Measurements from ENCODE around the gene OR4D9.

OR4D9 gene

DNA sequence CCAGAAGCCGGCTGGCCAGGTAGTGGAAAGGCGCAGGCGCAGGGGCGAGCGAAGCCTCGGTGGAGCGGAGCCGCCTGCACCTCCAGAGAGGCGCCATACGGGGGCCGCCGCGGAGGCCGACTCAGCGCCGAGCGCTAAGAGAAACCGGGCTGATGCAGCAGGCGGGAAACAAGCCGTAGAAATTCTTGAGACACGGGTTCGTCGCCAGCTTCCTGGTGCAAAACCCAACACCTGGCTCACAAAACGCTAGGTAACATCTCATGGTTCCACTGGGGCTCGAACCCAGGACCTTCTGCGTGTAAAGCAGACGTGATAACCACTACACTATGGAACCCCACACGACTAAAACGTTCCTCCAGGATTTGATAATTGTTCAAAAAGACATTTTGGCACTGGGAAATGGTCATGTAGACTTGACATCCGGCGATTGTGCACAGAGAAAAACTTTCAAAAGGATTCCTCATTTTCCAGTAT, 39.1 kb downstream of the OR4D9 start:
- TF ChIP-seq CREB1 (IDR thresholded peaks at IDR 0.05; ENCODE audit: low read depth) (no peak), TAF1 (IDR thresholded peaks at IDR 0.05; ENCODE audit: low read depth) (peak; percentile 30; the same call in 1 of the 2 replicates), REST (IDR thresholded peaks at IDR 0.05; ENCODE audit: low read depth) (no peak), TEAD4 (IDR thresholded peaks at IDR 0.05) (peak; percentile 87), ZBTB7A (IDR thresholded peaks at IDR 0.05; ENCODE audit: low read depth) (no peak), EP300 (IDR thresholded peaks at IDR 0.05; ENCODE audit: borderline replicate concordance) (no peak), TCF12 (IDR thresholded peaks at IDR 0.05; ENCODE audit: low read depth) (peak; percentile 58), EGR1 (IDR thresholded peaks at IDR 0.05) (no peak), FOXM1 (IDR thresholded peaks at IDR 0.05; ENCODE audit: borderline replicate concordance, low read depth) (no peak), YY1 (IDR thresholded peaks at IDR 0.05; ENCODE audit: low read depth) (peak; percentile 54; the same call in 1 of the 2 replicates), NFIC (IDR thresholded peaks at IDR 0.05) (peak; percentile 41), CEBPB (IDR thresholded peaks at IDR 0.05) (no peak; the same call in 1 of the 2 replicates), RAD21 (IDR thresholded peaks at IDR 0.05; ENCODE audit: low read depth) (no peak)
- TF ChIP-seq, protein P1, sequence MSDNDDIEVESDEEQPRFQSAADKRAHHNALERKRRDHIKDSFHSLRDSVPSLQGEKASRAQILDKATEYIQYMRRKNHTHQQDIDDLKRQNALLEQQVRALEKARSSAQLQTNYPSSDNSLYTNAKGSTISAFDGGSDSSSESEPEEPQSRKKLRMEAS (IDR thresholded peaks at IDR 0.05): peak; percentile 62
- TF ChIP-seq, protein P2, sequence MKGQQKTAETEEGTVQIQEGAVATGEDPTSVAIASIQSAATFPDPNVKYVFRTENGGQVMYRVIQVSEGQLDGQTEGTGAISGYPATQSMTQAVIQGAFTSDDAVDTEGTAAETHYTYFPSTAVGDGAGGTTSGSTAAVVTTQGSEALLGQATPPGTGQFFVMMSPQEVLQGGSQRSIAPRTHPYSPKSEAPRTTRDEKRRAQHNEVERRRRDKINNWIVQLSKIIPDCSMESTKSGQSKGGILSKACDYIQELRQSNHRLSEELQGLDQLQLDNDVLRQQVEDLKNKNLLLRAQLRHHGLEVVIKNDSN (IDR thresholded peaks at IDR 0.05): peak; percentile 51; the same call in 1 of the 2 replicates

- TF ChIP-seq, protein P1 (IDR thresholded peaks at IDR 0.05): peak; percentile 90
- TF ChIP-seq NFIC (IDR thresholded peaks at IDR 0.05): no peak
- no peak; the same call in 1 of the 2 replicates for TF ChIP-seq FOXM1 (IDR thresholded peaks at IDR 0.05; ENCODE audit: borderline replicate concordance, low read depth)
- TF ChIP-seq CEBPB (IDR thresholded peaks at IDR 0.05): peak; percentile 72
- no peak for TF ChIP-seq REST (IDR thresholded peaks at IDR 0.05; ENCODE audit: low read depth)
- TF ChIP-seq EP300 (IDR thresholded peaks at IDR 0.05; ENCODE audit: borderline replicate concordance): no peak
- TF ChIP-seq, protein P2 (IDR thresholded peaks at IDR 0.05): peak; percentile 33
- TF ChIP-seq TCF12 (IDR thresholded peaks at IDR 0.05; ENCODE audit: low read depth): no peak; the same call in 1 of the 2 replicates
- 0 out of 2 replicates have a peak, but pooled peaks have one; percentile 1 for TF ChIP-seq CREB1 (IDR thresholded peaks at IDR 0.05; ENCODE audit: low read depth)
- TF ChIP-seq TEAD4 (IDR thresholded peaks at IDR 0.05): peak; percentile 83
- no peak for TF ChIP-seq RAD21 (IDR thresholded peaks at IDR 0.05; ENCODE audit: low read depth)
- no peak for TF ChIP-seq TAF1 (IDR thresholded peaks at IDR 0.05; ENCODE audit: low read depth)
- TF ChIP-seq EGR1 (IDR thresholded peaks at IDR 0.05): no peak
- peak; percentile 50 for TF ChIP-seq YY1 (IDR thresholded peaks at IDR 0.05; ENCODE audit: low read depth)
- TF ChIP-seq ZBTB7A (IDR thresholded peaks at IDR 0.05; ENCODE audit: low read depth): no peak
Measured at GRCh38 chr11:59550842-59551658, 39.7 kb downstream of the OR4D9 start.

DNA sequence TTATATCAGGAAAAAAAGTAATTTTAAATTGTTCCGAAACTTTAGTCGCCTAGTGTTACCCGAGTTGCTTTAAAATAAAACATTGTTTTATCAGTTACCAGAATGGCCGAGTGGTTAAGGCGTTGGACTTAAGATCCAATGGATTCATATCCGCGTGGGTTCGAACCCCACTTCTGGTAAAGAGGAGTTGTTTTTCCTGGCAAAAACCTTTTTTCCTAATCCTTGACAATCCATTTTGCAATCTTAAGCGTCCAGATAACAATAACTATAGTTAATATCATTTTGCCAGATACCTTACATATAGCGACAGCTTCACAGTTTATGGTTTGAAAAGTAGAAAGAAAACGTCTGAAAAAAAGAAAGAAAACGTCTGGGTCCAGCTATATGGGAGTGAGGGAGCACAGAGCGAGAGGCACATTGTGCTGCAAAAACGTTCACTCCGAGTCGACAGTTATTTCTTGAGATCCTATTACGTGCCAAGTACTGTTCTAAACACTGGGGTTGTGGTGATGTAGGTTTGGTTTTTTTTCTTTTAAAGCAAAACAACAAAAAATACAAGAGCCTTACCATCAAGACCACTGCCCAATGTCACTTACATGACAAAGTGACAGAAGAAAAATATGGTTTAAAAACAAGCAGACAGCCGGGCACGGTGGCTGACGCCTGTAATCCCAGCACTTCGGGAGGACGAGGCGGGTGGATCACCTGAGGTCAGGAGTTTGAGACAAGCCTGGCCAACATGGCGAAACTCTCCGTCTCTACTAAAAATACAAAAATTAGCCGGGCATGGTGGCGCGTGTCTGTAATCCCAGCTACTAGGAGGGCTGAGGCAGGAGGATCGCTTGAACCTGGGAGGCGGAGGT, 40.6 kb downstream of the OR4D9 start:
- TF ChIP-seq TEAD4 (IDR thresholded peaks at IDR 0.05) (peak; percentile 83), EGR1 (IDR thresholded peaks at IDR 0.05) (no peak), CEBPB (IDR thresholded peaks at IDR 0.05) (peak; percentile 43; the same call in 1 of the 2 replicates), ZBTB7A (IDR thresholded peaks at IDR 0.05; ENCODE audit: low read depth) (no peak), EP300 (IDR thresholded peaks at IDR 0.05; ENCODE audit: borderline replicate concordance) (no peak), REST (IDR thresholded peaks at IDR 0.05; ENCODE audit: low read depth) (no peak), TCF12 (IDR thresholded peaks at IDR 0.05; ENCODE audit: low read depth) (no peak; the same call in 1 of the 2 replicates), FOXM1 (IDR thresholded peaks at IDR 0.05; ENCODE audit: borderline replicate concordance, low read depth) (no peak)
- TF ChIP-seq, protein P2 (IDR thresholded peaks at IDR 0.05): no peak

Measured in Ishikawa (cell line).